ENCODE results near the gene CPE. TPM values are rescaled to one million over a fixed set of nuclear protein-coding genes. Genes with fewer than 3 reads are reported as not detected.
A peak's percentile ranks its signal among the peaks of the same experiment; 100 is the strongest.
"Not testable (repeated sequence)": the region's sequence is repeated elsewhere in the genome, so short reads cannot be mapped to it uniquely, and the experiment has no call there.

Gene CPE
- polyA plus RNA-seq, 12 donors: 53.7 to 131 (median 67.8) TPM; not detected in 1

- DNase-seq: no peak
Observed at GRCh38 chr4:165402375-165402774, 23.6 kb downstream of the CPE start.

GRCh38 chr4:165403048-165403447, 24.2 kb downstream of the CPE start:
- no peak for DNase-seq

- no peak for DNase-seq
Observed at GRCh38 chr4:165403637-165404036, 24.8 kb downstream of the CPE start.

DNA sequence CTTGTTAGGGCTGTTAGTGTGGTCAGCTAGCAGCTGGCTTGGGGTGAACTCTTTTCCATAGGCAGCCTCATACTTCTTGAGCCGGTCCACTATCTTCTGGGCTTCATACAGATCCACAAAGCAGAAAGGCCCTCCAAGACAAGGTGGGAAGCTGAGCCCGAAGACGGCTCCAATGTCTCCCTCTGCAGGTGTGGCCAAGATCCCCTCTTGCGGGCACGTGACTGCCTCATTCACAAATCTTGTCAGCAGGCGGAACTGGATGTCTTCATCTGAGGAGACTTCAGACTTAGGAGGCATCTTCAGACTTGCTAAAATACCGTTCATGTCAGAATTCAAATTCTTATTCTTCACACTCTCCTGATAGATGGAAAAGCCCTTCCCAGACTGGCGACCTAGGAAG, 25.3 kb downstream of the CPE start:
- DNase-seq: no peak

GRCh38 chr4:165404696-165405095, 25.9 kb downstream of the CPE start:
- DNase-seq: no peak

GRCh38 chr4:165410214-165410613, 31.4 kb downstream of the CPE start:
- DNase-seq: no peak

GRCh38 chr4:165415910-165416309, 37.1 kb downstream of the CPE start:
- DNase-seq: no peak

DNA sequence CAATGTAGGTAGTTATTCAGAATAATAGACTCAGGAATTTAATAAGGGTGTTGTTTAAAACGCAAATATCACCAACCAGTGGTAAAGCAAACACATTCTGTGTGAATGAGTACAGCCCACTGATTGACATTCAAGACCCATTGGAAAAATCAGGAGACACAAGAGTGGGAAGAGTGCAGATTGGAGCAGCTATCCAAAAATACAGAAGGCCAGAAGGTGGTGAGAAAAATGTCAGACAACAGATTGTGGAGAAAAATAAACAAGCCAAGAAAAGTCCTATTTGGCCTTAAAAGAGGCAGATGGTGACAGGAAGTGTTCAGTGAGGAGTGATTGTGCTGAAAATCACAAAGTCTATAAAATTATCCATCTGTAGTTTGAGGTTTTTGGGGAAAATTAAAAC, 39.3 kb downstream of the CPE start:
- DNase-seq: no peak

GRCh38 chr4:165425629-165426028, 46.8 kb downstream of the CPE start:
- DNase-seq: no peak

- no peak for DNase-seq
Observed at GRCh38 chr4:165426331-165426730, 47.5 kb downstream of the CPE start.

DNA sequence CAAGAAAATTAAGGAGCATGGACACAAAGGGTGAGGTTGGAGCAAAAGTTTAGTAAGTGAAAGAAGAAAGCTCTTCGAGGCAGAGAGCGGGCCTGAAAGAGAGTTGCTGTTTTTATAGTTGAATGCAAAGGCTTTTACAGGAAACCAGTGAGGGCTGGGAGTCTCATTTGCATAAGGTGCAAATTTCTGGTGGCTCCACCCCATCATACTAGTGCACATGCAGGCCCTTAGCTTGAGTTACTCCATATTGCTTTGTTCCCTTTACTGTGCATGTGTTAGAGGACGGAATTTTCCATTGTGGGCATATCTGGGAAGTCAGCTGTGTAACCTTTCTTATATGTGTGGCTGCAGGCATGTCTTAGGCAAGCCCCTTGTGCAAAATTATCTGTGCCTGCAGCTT, 48.0 kb downstream of the CPE start:
- DNase-seq: no peak

DNA sequence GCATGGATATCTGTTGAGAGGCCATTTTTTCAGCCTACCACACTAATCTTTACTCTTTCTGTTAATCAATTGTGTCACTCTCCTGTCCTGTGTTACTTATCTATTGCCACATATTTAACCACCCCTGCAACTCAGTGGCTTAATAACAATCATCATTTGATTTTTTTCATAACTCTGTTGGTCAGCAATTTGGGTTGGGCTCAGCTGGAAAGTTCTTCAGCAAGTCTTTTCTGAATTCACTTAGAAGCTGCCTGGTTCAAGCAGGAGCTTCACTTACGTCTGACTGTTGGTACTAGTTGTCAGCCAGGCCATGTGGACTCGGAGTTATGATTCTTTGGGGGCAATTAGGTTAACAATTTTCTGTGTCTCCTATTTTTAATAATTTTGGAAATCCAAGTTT, 50.1 kb downstream of the CPE start:
- no peak for DNase-seq

- DNase-seq: no peak
Observed at GRCh38 chr4:165433529-165433928, 54.7 kb downstream of the CPE start.

DNA sequence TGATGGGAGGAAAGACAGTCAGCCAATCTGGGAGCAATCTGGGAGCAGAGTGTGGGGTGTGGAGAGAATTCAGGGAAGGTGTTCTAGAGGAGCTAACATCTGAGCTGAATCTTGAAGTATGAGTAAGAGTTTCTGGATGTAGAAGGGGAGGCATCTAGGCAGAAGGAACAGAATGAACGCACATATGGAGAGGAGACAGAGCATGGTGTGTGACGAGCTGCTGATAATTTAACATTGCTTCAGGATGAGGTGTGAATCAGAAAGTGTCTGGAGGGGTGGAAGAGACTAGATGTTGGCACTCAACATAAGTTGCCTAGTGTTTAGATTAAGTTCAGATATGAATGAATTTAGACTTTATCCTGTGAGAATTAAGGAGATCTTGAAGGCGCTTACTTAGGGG, 58.9 kb downstream of the CPE start:
- no peak for DNase-seq

DNA sequence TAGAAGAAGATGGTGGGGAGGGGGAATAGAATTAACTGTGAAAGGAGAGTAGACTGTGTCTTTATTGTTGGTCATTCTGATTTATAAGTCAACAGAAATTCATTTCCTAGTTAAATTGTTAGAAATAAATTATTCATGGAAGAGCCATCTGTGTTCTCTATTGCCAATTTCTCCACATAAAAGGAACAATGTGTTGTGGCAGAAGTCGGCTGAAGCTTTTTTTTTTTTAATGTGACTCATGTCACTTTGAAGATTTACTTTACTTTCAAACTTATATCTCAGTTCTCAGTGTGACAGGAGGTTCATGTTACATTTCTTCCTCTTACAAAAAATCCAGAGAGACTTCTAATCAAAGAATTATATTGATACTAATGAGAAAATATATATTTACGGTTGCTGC, 60.5 kb downstream of the CPE start:
- DNase-seq: no peak

DNA sequence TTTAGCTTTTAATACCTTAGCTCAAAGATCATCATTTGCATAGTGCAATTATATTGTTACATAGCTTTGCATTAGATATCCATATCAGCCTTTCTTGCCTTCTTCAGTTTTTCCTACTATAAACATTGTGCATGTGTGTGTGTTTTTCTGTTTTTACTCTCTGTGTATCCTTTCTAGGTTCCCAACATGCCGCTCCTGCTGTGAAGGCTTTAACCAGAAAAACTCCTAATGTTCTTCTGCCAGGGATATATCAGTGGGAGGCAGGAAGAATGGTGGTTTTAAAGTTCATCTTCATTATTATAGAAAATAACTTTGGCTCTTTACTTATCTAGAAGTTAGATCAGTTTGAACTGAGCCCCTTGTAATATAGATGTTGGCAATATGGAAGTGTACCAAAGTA, 61.2 kb downstream of the CPE start:
- DNase-seq: no peak

- DNase-seq: peak; percentile 22
Observed at GRCh38 chr4:165440415-165441158, 61.8 kb downstream of the CPE start.

- DNase-seq: no peak
Observed at GRCh38 chr4:165443276-165443675, 64.5 kb downstream of the CPE start.

GRCh38 chr4:165448700-165449099, 69.9 kb downstream of the CPE start:
- no peak for DNase-seq

DNA sequence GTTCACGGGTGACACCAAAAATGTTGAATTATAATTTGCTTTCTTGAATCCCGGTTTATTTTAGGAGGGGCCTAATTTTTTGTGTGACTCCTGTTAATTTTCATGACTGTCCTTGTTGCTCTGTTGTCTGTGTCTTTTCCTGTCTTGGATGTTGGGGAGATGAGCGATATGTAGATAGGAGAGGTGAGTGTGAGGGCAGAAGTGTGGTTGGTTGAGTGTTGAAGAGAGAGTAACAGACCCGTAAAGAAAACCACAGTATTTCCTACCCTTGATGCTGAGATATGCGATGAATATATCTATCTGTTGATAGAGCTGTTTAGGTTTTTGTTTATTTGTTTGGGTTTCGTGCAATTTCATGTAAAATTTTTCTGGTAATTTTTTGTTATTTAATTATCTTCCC, 70.5 kb downstream of the CPE start:
- DNase-seq: no peak

- no peak for DNase-seq
Observed at GRCh38 chr4:165450871-165451270, 72.1 kb downstream of the CPE start.

- not testable (repeated sequence) for DNase-seq
Observed at GRCh38 chr4:165453140-165453539, 74.3 kb downstream of the CPE start.

DNA sequence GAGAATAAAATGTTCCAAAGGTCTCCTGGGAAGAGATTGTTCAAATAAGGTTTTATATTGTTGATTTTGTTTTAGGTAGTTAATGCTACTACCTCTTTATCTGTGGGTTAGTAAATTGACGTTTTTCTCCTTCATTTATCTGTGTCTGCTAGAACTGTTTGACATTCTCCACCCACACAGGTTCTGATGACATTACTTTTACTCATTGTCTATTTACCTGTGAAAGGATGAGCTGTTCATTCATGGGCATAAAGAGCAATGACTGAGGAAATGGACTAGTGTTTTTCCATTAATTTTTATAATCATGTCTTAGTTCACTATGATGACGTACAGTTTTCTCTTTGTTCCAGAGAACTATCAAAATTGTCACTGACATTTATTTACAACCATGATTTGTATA, 75.6 kb downstream of the CPE start:
- DNase-seq: no peak

DNA sequence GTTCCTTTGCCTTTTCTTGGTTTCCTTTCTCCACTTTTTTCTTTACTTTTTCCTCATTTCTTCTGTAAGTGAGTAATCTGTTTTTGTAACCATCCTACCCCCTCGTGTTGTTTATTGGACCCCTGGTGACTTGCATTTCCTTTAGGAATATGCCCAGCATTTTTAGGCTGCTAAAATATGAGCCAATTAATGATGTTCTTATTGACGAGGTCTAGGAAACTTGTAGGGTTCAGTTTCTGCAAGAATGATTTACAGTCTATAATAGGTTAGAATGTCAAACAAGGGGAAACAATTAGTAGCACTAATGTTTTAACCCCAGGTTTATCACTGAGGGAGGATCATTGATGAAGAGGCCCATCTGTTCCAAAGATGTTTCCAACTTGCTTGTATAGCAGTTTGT, 79.0 kb downstream of the CPE start:
- no peak for DNase-seq
